ENCODE measurements around the gene DKK2.

Gene DKK2

GRCh38 chr4:107035819-107036583 is at the start of gene DKK2:
TSS of gene DKK2 (minus strand) at chr4:107036313. CDS start at chr4:107035591, 722 bp downstream.
- DNase-seq, result no peak

DNA sequence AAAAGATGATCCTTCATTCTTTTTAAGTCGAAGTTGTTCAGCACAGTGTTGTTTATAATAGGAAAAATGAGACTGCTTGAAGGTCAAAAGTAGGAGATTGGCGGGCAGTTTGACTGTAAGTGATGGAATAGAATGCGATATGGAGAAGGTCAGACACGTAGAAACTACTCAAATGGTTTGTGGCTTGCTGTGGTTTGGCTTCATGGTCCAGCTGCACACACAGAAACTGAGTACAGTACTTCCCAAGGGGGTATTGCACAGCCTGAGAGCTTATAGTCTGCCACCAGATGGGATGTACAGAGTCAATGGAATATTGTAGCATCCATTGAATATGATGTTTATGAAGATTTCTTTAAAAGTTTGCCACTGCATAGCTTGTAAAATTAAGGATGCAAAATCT is 41.1 kb upstream of the DKK2 start:
- DNase-seq, result no peak

DNA sequence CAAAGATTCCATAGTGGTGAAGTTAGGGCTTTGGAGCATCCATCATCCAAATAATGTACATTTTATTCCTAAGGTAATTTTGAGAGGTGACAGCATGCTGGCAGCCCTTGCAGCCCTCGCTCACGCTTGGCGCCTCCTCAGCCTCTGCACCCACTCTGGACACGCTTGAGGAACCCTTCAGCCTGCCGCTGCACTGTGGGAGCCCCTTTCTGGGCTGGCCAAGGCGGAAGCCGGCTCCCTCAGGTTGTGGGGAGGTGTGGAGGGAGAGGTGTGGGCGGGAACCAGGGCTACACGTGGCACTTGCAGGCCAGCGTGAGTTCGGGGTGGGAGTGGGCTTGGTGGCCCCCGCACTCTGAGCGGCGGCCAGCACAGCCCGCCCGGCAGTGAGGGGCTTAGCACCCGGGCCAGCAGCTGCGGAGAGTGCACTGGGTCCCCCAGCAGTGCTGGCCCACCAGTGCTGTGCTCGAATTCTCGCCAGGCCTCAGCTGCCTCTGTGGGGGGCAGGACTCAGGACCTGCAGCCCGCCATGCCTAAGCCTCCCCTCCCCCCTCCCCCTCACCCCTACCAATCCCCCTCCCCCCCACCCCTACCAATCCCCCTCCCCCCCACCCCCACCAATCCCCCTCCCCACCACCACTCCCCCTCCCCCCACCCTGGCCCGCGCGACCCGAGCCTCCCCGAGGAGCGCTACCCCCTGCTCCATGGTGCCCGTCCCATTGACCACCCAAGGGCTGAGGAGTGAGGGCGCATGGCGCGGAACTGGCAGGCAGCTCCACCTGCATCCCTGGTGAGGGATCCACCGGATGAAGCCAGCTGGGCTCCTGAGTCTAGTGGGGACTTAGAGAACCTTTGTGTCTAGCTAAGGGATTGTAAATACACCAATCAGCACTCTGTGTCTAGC is 37.0 kb upstream of the DKK2 start:
- DNase-seq, result no peak

DNA sequence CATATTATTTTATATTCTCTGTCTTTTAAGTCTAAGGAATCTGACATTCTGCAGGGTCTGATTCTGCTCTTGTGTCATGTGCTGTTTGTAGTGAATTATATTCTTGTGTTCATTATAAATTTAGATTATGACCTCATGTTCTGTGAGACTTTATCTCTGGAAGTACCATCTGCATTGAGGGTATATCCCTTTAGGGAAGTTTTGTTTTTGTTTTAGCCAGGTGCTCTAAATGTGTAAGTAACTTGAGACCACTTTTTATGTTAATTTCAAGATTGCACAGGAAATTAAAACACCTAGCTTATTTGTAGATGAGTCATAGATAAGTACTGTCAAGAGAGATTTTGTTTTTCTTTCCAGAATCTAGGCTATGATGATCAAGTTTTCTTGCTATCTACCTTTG is 35.0 kb upstream of the DKK2 start:
- no peak for DNase-seq

DNA sequence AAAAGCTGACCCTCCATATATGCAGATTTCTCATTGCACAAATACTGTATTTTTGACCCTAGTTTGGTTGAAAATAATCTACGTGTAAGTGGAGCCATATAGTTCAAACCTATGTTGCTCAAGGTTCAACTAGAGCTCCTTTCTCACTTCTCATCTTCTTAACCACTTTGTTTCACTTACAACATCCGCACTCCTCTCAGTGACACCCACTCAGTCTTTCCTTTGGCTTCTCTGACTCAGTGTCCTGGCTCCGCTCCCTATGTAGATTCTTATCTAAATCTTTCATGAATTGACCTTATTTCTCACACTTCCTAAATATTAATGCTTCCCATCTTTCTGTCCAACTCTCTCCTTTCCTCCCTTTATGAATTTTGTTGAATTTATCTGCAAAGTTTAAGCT is 32.9 kb upstream of the DKK2 start:
- DNase-seq, result no peak

DNA sequence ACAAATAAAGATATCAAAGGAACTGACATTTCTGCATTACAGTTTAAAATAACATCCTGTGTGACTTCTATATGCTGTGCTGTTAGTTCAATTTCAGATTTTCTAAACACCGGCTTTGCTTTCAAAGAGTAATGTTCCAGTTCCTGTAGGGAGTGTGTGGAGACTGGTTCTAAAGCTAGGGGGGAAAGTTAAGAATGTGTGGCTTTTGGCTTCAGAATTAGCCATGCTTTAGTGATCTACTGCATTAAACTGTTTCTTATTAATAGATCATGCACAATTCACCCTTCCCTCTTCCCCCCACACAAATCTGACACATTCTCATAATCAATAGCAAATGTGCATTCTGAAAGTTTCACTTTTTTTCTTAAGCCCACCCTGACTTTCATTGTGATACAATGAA is 32.0 kb upstream of the DKK2 start:
- no peak for DNase-seq

- no peak for DNase-seq
Observed at GRCh38 chr4:107066621-107067020, 30.5 kb upstream of the DKK2 start.

DNA sequence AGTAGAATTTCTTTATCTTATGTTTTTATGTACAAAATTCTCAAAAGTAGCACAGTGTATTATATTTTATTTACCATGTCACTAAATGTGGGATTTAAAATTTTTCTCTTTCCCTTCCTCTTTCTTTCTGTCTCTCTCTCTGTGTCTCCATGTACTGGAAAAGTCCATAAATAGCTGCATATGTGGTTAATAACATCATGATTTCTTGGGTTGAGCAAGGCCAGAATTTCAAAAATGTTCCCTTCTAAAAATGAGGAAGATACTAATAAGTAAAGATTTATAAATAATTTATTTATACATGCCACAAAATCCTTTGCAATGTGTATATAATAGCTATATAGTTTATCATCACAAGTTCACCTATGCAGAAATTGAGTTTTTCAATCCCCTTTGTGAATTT is 29.1 kb upstream of the DKK2 start:
- DNase-seq, result no peak

- DNase-seq, result no peak
Observed at GRCh38 chr4:107060388-107060787, 24.3 kb upstream of the DKK2 start.

- DNase-seq, result no peak
Observed at GRCh38 chr4:107058828-107059227, 22.7 kb upstream of the DKK2 start.

DNA sequence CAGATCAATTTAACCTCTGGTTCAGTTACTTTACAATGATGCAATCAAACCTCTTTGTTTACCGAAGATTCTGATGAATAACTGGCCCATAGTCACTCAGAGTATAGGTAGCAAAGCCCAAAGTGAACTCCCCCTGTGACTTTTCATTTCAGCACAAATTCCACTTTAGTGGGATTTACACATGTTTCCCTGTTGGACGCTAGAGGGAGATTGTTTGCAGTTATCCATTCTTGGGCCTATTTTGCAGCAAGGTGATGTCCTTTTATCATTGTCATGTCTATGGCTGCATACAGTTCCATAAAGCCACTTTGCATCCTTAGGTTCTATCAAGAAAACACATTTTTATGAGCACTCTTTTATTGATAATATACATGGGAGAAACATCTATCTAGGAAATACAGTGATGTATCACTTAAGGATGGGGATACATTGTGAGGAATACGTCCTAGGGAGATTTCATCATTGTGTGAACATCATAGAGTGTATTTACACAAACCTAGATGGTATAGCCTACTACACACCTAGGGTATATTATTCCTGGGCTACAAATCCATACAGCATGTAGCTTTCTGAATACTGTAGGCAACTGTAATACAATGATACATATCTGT is 14.5 kb upstream of the DKK2 start:
- no peak for DNase-seq

DNA sequence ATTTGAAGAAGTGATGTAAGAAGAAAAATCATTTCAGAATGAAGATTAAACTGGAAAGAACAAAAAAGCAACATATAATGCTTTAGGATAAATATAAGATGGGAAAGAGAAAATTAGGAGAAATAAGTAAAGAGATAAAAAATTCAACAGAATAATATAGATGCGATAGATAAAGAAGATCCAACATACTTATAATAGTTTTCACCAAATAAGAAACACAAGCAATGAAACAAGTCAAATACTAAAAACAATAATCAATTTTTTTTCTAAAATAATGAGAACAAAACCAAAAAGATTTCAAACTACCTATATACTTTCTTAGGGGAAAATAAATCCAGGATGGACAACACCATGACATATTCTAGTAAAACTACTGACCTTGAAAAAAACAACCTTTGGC is 10.1 kb upstream of the DKK2 start:
- no peak for DNase-seq

- DNase-seq, result no peak
Observed at GRCh38 chr4:107044170-107044569, 8.1 kb upstream of the DKK2 start.

GRCh38 chr4:107037199-107037584 is 1.1 kb upstream of the DKK2 start:
- no peak for DNase-seq

DNA sequence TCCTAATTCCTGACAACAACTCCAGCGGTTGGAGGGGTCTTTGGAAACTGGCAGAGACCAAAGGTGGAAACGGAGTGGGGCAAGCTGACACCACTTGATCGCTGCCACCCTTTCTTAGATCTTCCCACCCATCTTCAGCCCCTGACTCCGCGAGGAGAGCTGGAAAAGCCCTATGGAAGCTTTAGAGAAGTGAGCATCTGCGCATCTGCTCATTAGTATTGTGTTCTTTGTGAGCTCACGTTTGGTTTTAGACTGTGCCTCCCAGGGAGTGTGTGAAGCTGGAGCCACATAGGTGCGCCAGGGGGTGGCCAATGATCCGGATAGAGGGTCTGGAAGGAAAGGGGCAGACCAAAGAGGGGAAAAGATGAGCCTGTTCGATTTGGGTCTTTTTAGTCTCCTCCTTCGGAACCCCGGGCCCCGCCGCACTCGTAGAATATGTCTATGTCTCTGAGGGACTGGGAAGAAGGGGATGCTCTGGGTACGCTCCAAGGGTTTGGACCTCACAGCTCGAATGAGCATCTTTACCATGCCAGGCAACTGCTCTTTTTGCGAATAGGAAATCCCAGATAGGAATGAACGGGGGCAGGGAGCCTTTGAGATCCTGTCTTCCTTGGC is 578 bp upstream of the DKK2 start:
- DNase-seq, result no peak

GRCh38 chr4:107034996-107035818 is 906 bp downstream of the DKK2 start:
- DNase-seq, result no peak

GRCh38 chr4:107034091-107034995 is 1.8 kb downstream of the DKK2 start:
- no peak for DNase-seq

DNA sequence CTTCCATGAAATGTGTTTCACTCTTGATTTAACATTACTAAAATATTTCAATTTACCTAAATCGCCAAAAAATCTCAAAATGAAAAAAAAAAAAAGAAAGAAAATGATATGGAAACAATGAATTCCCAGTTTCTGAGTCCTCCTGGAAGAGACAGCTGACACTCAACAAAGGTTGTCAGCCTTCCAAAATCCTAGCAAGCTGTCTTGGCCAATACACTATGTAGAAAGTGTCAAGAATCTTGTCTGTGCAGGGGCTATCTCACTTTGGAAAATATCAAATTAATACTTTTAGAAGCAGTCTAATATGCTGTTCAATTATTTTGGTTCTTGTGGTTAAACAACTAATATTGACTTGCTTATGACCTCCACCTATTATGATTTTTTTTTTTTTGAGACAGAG is 8.7 kb downstream of the DKK2 start:
- DNase-seq, result no peak

GRCh38 chr4:107018344-107018735 is 17.8 kb downstream of the DKK2 start:
- DNase-seq, result no peak

GRCh38 chr4:107017443-107018343 is 18.4 kb downstream of the DKK2 start:
- no peak for DNase-seq
